ENCODE measurements around the gene SYNDIG1.

SYNDIG1 gene

GRCh38 chr20:24452016-24452415 lies 17.4 kb upstream of the SYNDIG1 start:
- no peak for DNase-seq (ENCODE audit: low read depth in 1 of 2, low spot score in 1 of 2)
- no peaks in the 10 kb centered on the region for H3K27me3 ChIP-seq (ENCODE audit: insufficient read depth, poor library complexity, severe bottlenecking)
- H3K27ac ChIP-seq (replicated peaks): no peak overlapping the region
- no peak overlapping the region for H3K4me3 ChIP-seq (replicated peaks; ENCODE audit: insufficient read depth, low read length)
- TF ChIP-seq, protein P1, sequence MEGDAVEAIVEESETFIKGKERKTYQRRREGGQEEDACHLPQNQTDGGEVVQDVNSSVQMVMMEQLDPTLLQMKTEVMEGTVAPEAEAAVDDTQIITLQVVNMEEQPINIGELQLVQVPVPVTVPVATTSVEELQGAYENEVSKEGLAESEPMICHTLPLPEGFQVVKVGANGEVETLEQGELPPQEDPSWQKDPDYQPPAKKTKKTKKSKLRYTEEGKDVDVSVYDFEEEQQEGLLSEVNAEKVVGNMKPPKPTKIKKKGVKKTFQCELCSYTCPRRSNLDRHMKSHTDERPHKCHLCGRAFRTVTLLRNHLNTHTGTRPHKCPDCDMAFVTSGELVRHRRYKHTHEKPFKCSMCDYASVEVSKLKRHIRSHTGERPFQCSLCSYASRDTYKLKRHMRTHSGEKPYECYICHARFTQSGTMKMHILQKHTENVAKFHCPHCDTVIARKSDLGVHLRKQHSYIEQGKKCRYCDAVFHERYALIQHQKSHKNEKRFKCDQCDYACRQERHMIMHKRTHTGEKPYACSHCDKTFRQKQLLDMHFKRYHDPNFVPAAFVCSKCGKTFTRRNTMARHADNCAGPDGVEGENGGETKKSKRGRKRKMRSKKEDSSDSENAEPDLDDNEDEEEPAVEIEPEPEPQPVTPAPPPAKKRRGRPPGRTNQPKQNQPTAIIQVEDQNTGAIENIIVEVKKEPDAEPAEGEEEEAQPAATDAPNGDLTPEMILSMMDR (IDR thresholded peaks at IDR 0.05; ENCODE audit: insufficient read depth, low read length): no peak
- TF ChIP-seq REST (IDR thresholded peaks at IDR 0.05; ENCODE audit: insufficient replicate concordance, low read depth) (no peak), POLR2AphosphoS5 (IDR thresholded peaks at IDR 0.05; ENCODE audit: low read depth) (no peak), GABPA (IDR thresholded peaks at IDR 0.05; ENCODE audit: low read depth) (no peak), SPI1 (IDR thresholded peaks at IDR 0.05; ENCODE audit: borderline replicate concordance, low read depth) (no peak)

- no peaks in the 10 kb centered on the region for H3K27me3 ChIP-seq (ENCODE audit: insufficient read depth, poor library complexity, severe bottlenecking)
- TF ChIP-seq SPI1 (IDR thresholded peaks at IDR 0.05; ENCODE audit: borderline replicate concordance, low read depth) (no peak), REST (IDR thresholded peaks at IDR 0.05; ENCODE audit: insufficient replicate concordance, low read depth) (no peak), GABPA (IDR thresholded peaks at IDR 0.05; ENCODE audit: low read depth) (no peak), POLR2AphosphoS5 (IDR thresholded peaks at IDR 0.05; ENCODE audit: low read depth) (no peak)
- TF ChIP-seq, protein P1 (IDR thresholded peaks at IDR 0.05; ENCODE audit: insufficient read depth, low read length): no peak
- H3K27ac ChIP-seq (replicated peaks): no peak overlapping the region
- DNase-seq (ENCODE audit: low read depth in 1 of 2, low spot score in 1 of 2): no peak
- no peak overlapping the region for H3K4me3 ChIP-seq (replicated peaks; ENCODE audit: insufficient read depth, low read length)
These were observed 16.8 kb upstream of the SYNDIG1 start for GRCh38 chr20:24452498-24453127.

DNA sequence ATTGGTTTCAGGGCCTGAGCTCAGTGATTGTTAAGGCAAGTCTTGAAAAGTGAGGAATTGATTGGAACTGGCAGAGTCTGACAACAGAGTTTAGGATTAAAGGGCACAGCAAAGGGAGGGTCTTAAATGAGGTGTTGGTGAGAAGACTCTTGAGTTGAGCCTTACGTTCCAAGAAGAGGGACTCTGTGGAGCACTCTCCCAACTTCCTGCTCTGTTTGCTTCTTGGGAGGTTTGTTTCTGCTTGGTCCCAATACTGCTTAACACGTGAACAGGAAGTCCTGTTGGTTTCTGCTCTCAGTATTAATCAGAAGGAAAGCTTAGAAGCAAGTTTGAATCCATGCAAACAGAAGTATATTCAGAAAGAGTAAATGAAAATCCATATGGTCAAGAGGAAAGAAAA lies 15.6 kb upstream of the SYNDIG1 start:
- Histone ChIP-seq H3K27ac (replicated peaks) (no peak overlapping the region), H3K27me3 (ENCODE audit: insufficient read depth, poor library complexity, severe bottlenecking) (peaks cover 3% of the 10 kb centered on the region), H3K4me3 (replicated peaks; ENCODE audit: insufficient read depth, low read length) (no peak overlapping the region)
- TF ChIP-seq POLR2AphosphoS5 (IDR thresholded peaks at IDR 0.05; ENCODE audit: low read depth): no peak
- TF ChIP-seq, protein P1 (IDR thresholded peaks at IDR 0.05; ENCODE audit: insufficient read depth, low read length): no peak
- TF ChIP-seq REST (IDR thresholded peaks at IDR 0.05; ENCODE audit: insufficient replicate concordance, low read depth): no peak
- TF ChIP-seq GABPA (IDR thresholded peaks at IDR 0.05; ENCODE audit: low read depth): no peak
- no peak for TF ChIP-seq SPI1 (IDR thresholded peaks at IDR 0.05; ENCODE audit: borderline replicate concordance, low read depth)
- no peak for DNase-seq (ENCODE audit: low read depth in 1 of 2, low spot score in 1 of 2)
